Endodermal cell (in vitro differentiated cells): ENCODE results near the gene LIN7A. TPM values are rescaled to one million over a fixed set of nuclear protein-coding genes. Genes with fewer than 3 reads are reported as not detected.

ENCODE experiments used
- DNase-seq: peaks from one replicate; pipeline ENCODE4 v3.0.0-alpha.2; 2017
- H3K27ac ChIP-seq: 2 replicates; pipeline ENCODE4 v1.5.1; 2013; ENCODE audit warnings: mild to moderate bottlenecking, low read depth, low read length, moderate library complexity
- H3K27me3 ChIP-seq: 2 replicates; pipeline ENCODE4 v1.6.1; 2013; ENCODE audit warnings: mild to moderate bottlenecking, low read length, moderate library complexity; ENCODE audit not compliant: insufficient read depth, control insufficient read depth, poor library complexity, severe bottlenecking
- H3K36me3 ChIP-seq: 2 replicates; pipeline ENCODE4 v1.7.0; 2013; ENCODE audit warnings: mild to moderate bottlenecking, low read length, moderate library complexity; ENCODE audit not compliant: control insufficient read depth, insufficient read depth
- H3K4me1 ChIP-seq: one replicate; pipeline ENCODE4 v1.7.0; 2013; ENCODE audit warnings: low read length; ENCODE audit not compliant: control insufficient read depth, insufficient read depth
- H3K4me3 ChIP-seq: 2 replicates; pipeline ENCODE4 v1.5.1; 2013; ENCODE audit warnings: mild to moderate bottlenecking, low read length, moderate library complexity
- H3K9ac ChIP-seq: 2 replicates; pipeline ENCODE4 v1.6.1; 2013; ENCODE audit warnings: mild to moderate bottlenecking, low read length, moderate library complexity; ENCODE audit not compliant: poor library complexity, severe bottlenecking; ENCODE audit errors: extremely low read depth
- H3K9me3 ChIP-seq: 2 replicates; pipeline ENCODE4 v1.6.1; 2013; ENCODE audit warnings: mild to moderate bottlenecking, low read length, moderate library complexity; ENCODE audit not compliant: control insufficient read depth
- H3K27ac Mint-ChIP-seq: 2 replicates; pipeline ENCODE4 v1.8.0; 2020; ENCODE audit warnings: mixed read lengths
- H3K27me3 Mint-ChIP-seq: 2 replicates; pipeline ENCODE4 v1.8.0; 2021; ENCODE audit warnings: mild to moderate bottlenecking, mixed read lengths; ENCODE audit not compliant: insufficient read depth
- H3K36me3 Mint-ChIP-seq: 2 replicates; pipeline ENCODE4 v1.8.0; 2020; ENCODE audit warnings: low read depth, mixed read lengths
- H3K4me1 Mint-ChIP-seq: 2 replicates; pipeline ENCODE4 v1.8.0; 2020; ENCODE audit warnings: mixed read lengths
- H3K4me3 Mint-ChIP-seq: 2 replicates; pipeline ENCODE4 v1.8.0; 2020; ENCODE audit warnings: mild to moderate bottlenecking, moderate library complexity, mixed read lengths
- H3K9me3 Mint-ChIP-seq: 2 replicates; pipeline ENCODE4 v1.8.0; 2020; ENCODE audit warnings: mild to moderate bottlenecking, mixed read lengths
- CTCF ChIP-seq: fragments of 200-600 bp; sonication (generic); conservative IDR thresholded peaks from 2 replicates; pipeline ENCODE4 v1.5.0; 2021; ENCODE audit warnings: antibody characterized with exemption, mild to moderate bottlenecking
- WGBS, 2 experiments: methylation state at CpG; one replicate each; pipeline versions ENCODE4 v1.1.5 to v1.1.7; 2013; ENCODE audit warnings: missing lambda C conversion rate in 2 of 2, mixed read lengths in 1 of 2; ENCODE audit not compliant: insufficient coverage in 1 of 2, insufficient read length in 1 of 2; 5-methylcytosine and 5-hydroxymethylcytosine counted together
- long read RNA-seq, 4 experiments: library from polyadenylated mRNA in 2 of 4; library from RNA in 1 of 4; library from capped mRNA in 1 of 4; stranded (forward) in 3 of 4; unstranded in 1 of 4; transcript quantifications; one replicate each; pipeline ENCODE4 v2.0.0, GENCODE V29; 2020 to 2021; ENCODE audit warnings: inconsistent platforms in 1 of 4
- polyA plus RNA-seq, 2 experiments: library from polyadenylated mRNA; stranded (reverse); fragments of 50-300 nt; gene quantifications; one replicate each; pipeline ENCODE4 v1.2.3, GENCODE V29; 2013
- total RNA-seq, 2 donors: library from RNA; stranded (reverse); fragmentation: NEBNext Ultra II Directional in 1 of 2; extraction: Animal tissue kit (Norgen Biotek cat#: 25700) in 1 of 2; gene quantifications; 2 replicates in 1 of 2; 3 replicates in 1 of 2; pipeline ENCODE4 v1.2.1, GENCODE V29; 2021

The LIN7A gene, protein sequence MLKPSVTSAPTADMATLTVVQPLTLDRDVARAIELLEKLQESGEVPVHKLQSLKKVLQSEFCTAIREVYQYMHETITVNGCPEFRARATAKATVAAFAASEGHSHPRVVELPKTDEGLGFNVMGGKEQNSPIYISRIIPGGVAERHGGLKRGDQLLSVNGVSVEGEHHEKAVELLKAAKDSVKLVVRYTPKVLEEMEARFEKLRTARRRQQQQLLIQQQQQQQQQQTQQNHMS
- total RNA-seq, result 10 to 100 TPM; 19.3 to 27.2 TPM
- 14.2 TPM for polyA plus RNA-seq (2013, experiment 1 of 2)
- polyA plus RNA-seq (2013, experiment 2 of 2), result 11.6 TPM
- long read RNA-seq, experiment 1, full-length matches to known transcripts, result 1 of 5 reads
- long read RNA-seq, experiment 1, partial matches to known transcripts, result 2 of 5 reads
- long read RNA-seq, experiment 1, other reads (novel, unspliced or antisense), result 2 of 5 reads
- long read RNA-seq, experiment 2, full-length matches to known transcripts, result 15 of 25 reads
- long read RNA-seq, experiment 2, partial matches to known transcripts, result 2 of 25 reads
- long read RNA-seq, experiment 2, other reads (novel, unspliced or antisense), result 8 of 25 reads
- long read RNA-seq, experiment 3, full-length matches to known transcripts, result 23 of 31 reads
- long read RNA-seq, experiment 3, partial matches to known transcripts, result 4 of 31 reads
- long read RNA-seq, experiment 3, other reads (novel, unspliced or antisense), result 4 of 31 reads
- long read RNA-seq, experiment 4, full-length matches to known transcripts, result 16 of 19 reads
- long read RNA-seq, experiment 4, partial matches to known transcripts, result 1 of 19 reads
- long read RNA-seq, experiment 4, other reads (novel, unspliced or antisense), result 2 of 19 reads

DNA sequence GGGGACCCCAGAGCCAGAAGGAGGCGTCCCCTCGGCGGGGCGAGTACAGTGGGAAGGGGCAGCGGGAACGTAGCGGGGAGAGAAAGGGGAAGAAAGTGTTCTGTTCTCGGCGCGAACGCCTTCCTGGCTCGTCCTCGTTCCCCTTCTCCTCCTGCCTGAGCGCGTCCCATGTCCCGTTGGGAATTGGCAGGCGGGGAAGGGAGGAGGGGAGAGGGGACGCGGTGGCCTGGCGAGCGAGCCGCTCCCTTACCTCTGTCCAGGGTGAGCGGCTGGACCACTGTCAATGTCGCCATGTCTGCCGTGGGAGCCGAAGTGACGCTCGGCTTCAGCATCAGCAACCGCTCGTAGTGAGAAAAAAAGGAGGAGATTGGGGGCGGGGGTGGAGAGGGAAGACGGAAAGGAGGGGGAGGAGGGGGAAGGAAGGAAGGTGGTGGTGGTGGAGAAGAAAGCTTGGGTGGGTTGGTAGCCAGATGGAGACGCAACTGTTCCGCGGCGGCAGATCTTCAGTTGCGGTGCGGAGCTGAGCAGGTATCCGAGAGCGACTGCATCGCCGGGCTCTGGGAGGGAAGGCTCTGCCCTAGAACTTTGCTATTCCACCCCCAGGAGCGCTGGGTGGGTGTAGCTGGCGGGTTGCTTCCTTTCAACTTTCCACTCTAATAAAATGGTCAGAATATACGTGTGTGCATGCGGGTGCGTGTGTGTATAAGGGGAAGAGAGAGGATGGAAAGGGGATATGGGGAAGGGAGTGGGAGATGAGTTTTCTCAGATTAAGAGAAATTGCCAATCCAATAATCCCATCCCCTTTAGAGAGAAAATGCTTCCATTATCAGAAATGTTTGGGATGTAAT, at the start of gene LIN7A:
Gene LIN7A, minus strand, starts transcription at position 544 of the 848 bp plus-strand sequence. Its CDS starts 212 bp downstream, at position 332.
- TF ChIP-seq CTCF, result no peak
- WGBS, 2 experiments, result 0 to 1% methylated on average over 4 to 46 of the region's 47 CpGs
- Histone ChIP-seq H3K36me3 (no peaks in the 10 kb centered on the region), H3K27me3 (peaks cover 9% of the 10 kb centered on the region), H3K9me3 (no peaks in the 10 kb centered on the region), H3K4me1 (no peaks in the 10 kb centered on the region), H3K9ac (peak within 1 kb of the TSS; percentile 60), H3K27ac (no peak within 1 kb of the TSS), H3K4me3 (peak within 1 kb of the TSS; percentile 92)
- H3K36me3 Mint-ChIP-seq, result no peaks in the 10 kb centered on the region
- no peaks in the 10 kb centered on the region for H3K9me3 Mint-ChIP-seq
- H3K27ac Mint-ChIP-seq, result peak within 1 kb of the TSS; percentile 93
- H3K4me3 Mint-ChIP-seq, result peak within 1 kb of the TSS; percentile 88
- peaks cover 14% of the 10 kb centered on the region for H3K27me3 Mint-ChIP-seq
- DNase-seq, result peak; percentile 92
- H3K4me1 Mint-ChIP-seq, result peaks cover 18% of the 10 kb centered on the region

GRCh38 chr12:80986224-80986623, 48.5 kb upstream of the LIN7A start:
- no peaks in the 10 kb centered on the region for H3K27me3 Mint-ChIP-seq
- no peak overlapping the region for H3K4me3 Mint-ChIP-seq
- no peak overlapping the region for H3K27ac ChIP-seq
- H3K27me3 ChIP-seq, result no peaks in the 10 kb centered on the region
- no peaks in the 10 kb centered on the region for H3K36me3 ChIP-seq
- no peaks in the 10 kb centered on the region for H3K9me3 Mint-ChIP-seq
- no peak for TF ChIP-seq CTCF
- H3K36me3 Mint-ChIP-seq, result no peaks in the 10 kb centered on the region
- no peak overlapping the region for H3K9ac ChIP-seq
- no peak for DNase-seq
- H3K4me1 Mint-ChIP-seq, result peaks cover 10% of the 10 kb centered on the region
- no peak overlapping the region for H3K4me3 ChIP-seq
- WGBS, 2 experiments, result 87 to 100% methylated on average over 1 of the region's 1 CpG
- no peaks in the 10 kb centered on the region for H3K9me3 ChIP-seq
- no peak overlapping the region for H3K27ac Mint-ChIP-seq
- H3K4me1 ChIP-seq, result peaks cover 8% of the 10 kb centered on the region

- Mint-ChIP-seq H3K27me3 (no peaks in the 10 kb centered on the region), H3K27ac (no peak overlapping the region), H3K4me3 (no peak overlapping the region), H3K4me1 (no peaks in the 10 kb centered on the region), H3K36me3 (no peaks in the 10 kb centered on the region), H3K9me3 (no peaks in the 10 kb centered on the region)
- WGBS, 2 experiments, result 91 to 97% methylated on average over 6 of the region's 6 CpGs
- no peaks in the 10 kb centered on the region for H3K36me3 ChIP-seq
- no peaks in the 10 kb centered on the region for H3K27me3 ChIP-seq
- DNase-seq, result no peak
- H3K4me1 ChIP-seq, result no peaks in the 10 kb centered on the region
- no peak overlapping the region for H3K4me3 ChIP-seq
- H3K9me3 ChIP-seq, result no peaks in the 10 kb centered on the region
- H3K27ac ChIP-seq, result no peak overlapping the region
- H3K9ac ChIP-seq, result no peak overlapping the region
- no peak for TF ChIP-seq CTCF
Observed at GRCh38 chr12:80979816-80980215, 42.1 kb upstream of the LIN7A start.
